IMR-90 (cell line): ENCODE results near the gene COG7. TPM values are rescaled to one million over a fixed set of nuclear protein-coding genes. Genes with fewer than 3 reads are reported as not detected.
"Not testable (repeated sequence)": the region's sequence is repeated elsewhere in the genome, so short reads cannot be mapped to it uniquely, and the experiment has no call there.

Experiments used
- ATAC-seq: fragments of 200-7000 bp; cut with Tn5 transposase; 2 replicates; pipeline ENCODE4 v1.9.1; 2020; ENCODE audit warnings: low read depth, mild to moderate bottlenecking, moderate library complexity
- BruUV-seq: library from RNA; stranded (reverse); fragments of 400-500 nt; replicated peaks from 2 replicates; lab custom pipeline; 2021; lab: Mats Ljungman, UMichigan
- CTCF ChIA-PET: fragments of 300-600 bp; formaldehyde crosslinking; extraction: SDS; loops from one replicate; lab custom pipeline; 2021; ENCODE audit warnings: antibody characterized with exemption; lab: Yijun Ruan, JAX
- POLR2A ChIA-PET: fragments of 300-600 bp; sonication (Branson Sonifier 250); formaldehyde crosslinking; loops from one replicate; lab custom pipeline; 2022; ENCODE audit warnings: antibody characterized with exemption; ENCODE audit not compliant: unreplicated experiment; lab: Charles Lee
- DNase-seq: peaks from one replicate; pipeline ENCODE4 v3.0.0; 2013
- H2AFZ ChIP-seq: replicated peaks from 2 replicates; pipeline ENCODE3; 2013; ENCODE audit warnings: low read length, mild to moderate bottlenecking; ENCODE audit not compliant: poor library complexity
- H2AK5ac ChIP-seq: 2 replicates; pipeline ENCODE4 v1.6.1; 2013; ENCODE audit warnings: low read depth, low read length, inconsistent platforms
- H2AK9ac ChIP-seq: replicated peaks from 2 replicates; pipeline ENCODE3; 2013; ENCODE audit warnings: mild to moderate bottlenecking, low read depth, low read length, moderate library complexity; ENCODE audit not compliant: poor library complexity
- H2BK120ac ChIP-seq: 2 replicates; pipeline ENCODE4 v1.6.1; 2013; ENCODE audit warnings: low read depth, low read length, inconsistent platforms
- H2BK15ac ChIP-seq: 3 replicates; pipeline ENCODE4 v1.6.1; 2013; ENCODE audit warnings: low read depth, low read length, inconsistent platforms
- H2BK20ac ChIP-seq: 2 replicates; pipeline ENCODE4 v1.6.1; 2013; ENCODE audit warnings: low read depth, mild to moderate bottlenecking, inconsistent platforms, low read length, moderate library complexity
- H2BK5ac ChIP-seq: 2 replicates; pipeline ENCODE4 v1.6.1; 2013; ENCODE audit warnings: mild to moderate bottlenecking, low read depth, low read length, inconsistent platforms; ENCODE audit not compliant: poor library complexity, severe bottlenecking
- H3K14ac ChIP-seq: replicated peaks from 2 replicates; pipeline ENCODE4 v1.6.1; 2013; ENCODE audit warnings: low read depth, low read length, inconsistent platforms
- H3K18ac ChIP-seq: 2 replicates; pipeline ENCODE4 v1.6.1; 2013; ENCODE audit warnings: low read depth, low read length, control low read depth
- H3K23ac ChIP-seq: 2 replicates; pipeline ENCODE4 v1.6.1; 2013; ENCODE audit warnings: low read depth, low read length, inconsistent platforms
- H3K27ac ChIP-seq: 2 replicates; pipeline ENCODE4 v1.5.1; 2013; ENCODE audit warnings: mild to moderate bottlenecking, control low read depth, low read length; ENCODE audit not compliant: insufficient read depth
- H3K27me3 ChIP-seq: 2 replicates; pipeline ENCODE4 v1.6.1; 2013; ENCODE audit warnings: low read length; ENCODE audit not compliant: control insufficient read depth, insufficient read depth
- H3K36me3 ChIP-seq: 2 replicates; pipeline ENCODE4 v1.6.1; 2013; ENCODE audit warnings: low read length, mixed read lengths; ENCODE audit not compliant: control insufficient read depth, insufficient read depth
- H3K4ac ChIP-seq: 2 replicates; pipeline ENCODE4 v1.6.1; 2013; ENCODE audit warnings: low read depth, low read length, inconsistent platforms
- H3K4me1 ChIP-seq: 2 replicates; pipeline ENCODE4 v1.6.1; 2013; ENCODE audit warnings: low read length, mixed read lengths; ENCODE audit not compliant: control insufficient read depth, insufficient read depth
- H3K4me2 ChIP-seq: 2 replicates; pipeline ENCODE4 v1.6.1; 2013; ENCODE audit warnings: low read depth, mild to moderate bottlenecking, control low read depth, low read length, moderate library complexity
- H3K4me3 ChIP-seq: 2 replicates; pipeline ENCODE4 v1.5.1; 2013; ENCODE audit warnings: low read depth, mild to moderate bottlenecking, control low read depth, low read length, moderate library complexity; ENCODE audit not compliant: insufficient read depth
- H3K56ac ChIP-seq: 2 replicates; pipeline ENCODE4 v1.6.1; 2013; ENCODE audit warnings: low read length, inconsistent platforms; ENCODE audit not compliant: insufficient read depth; ENCODE audit errors: extremely low read depth
- H3K79me1 ChIP-seq, 2 experiments: 2 replicates each; pipeline ENCODE4 v1.6.1; 2013; ENCODE audit warnings: low read length in 2 of 2, inconsistent platforms in 1 of 2, low read depth in 1 of 2
- H3K9ac ChIP-seq: 2 replicates; pipeline ENCODE4 v1.6.1; 2013; ENCODE audit warnings: low read depth, low read length, control low read depth
- H3K9me1 ChIP-seq: 2 replicates; pipeline ENCODE4 v1.6.1; 2013; ENCODE audit warnings: low read length, inconsistent platforms; ENCODE audit not compliant: insufficient read depth
- H3K9me3 ChIP-seq: 2 replicates; pipeline ENCODE4 v1.6.1; 2013; ENCODE audit warnings: low read length; ENCODE audit not compliant: control insufficient read depth, insufficient read depth
- H4K20me1 ChIP-seq: 2 replicates; pipeline ENCODE4 v1.6.1; 2013; ENCODE audit warnings: low read length, inconsistent platforms; ENCODE audit not compliant: insufficient read depth
- H4K5ac ChIP-seq: 2 replicates; pipeline ENCODE4 v1.6.1; 2013; ENCODE audit warnings: mild to moderate bottlenecking, low read depth, low read length, control low read depth
- H4K8ac ChIP-seq, 2 experiments: 2 replicates each; pipeline ENCODE4 v1.6.1; 2013; ENCODE audit warnings: low read depth in 2 of 2, low read length in 2 of 2, control low read depth in 1 of 2, inconsistent platforms in 1 of 2
- H4K91ac ChIP-seq: 2 replicates; pipeline ENCODE4 v1.6.1; 2013; ENCODE audit warnings: low read depth, low read length, inconsistent platforms; ENCODE audit not compliant: insufficient read depth
- WGBS, 2 experiments: methylation state at CpG; one replicate each; pipeline versions ENCODE4 v1.1.5 to v1.1.7; 2013; ENCODE audit warnings: missing lambda C conversion rate in 2 of 2; ENCODE audit not compliant: insufficient read length in 1 of 2; ENCODE audit errors: extremely low coverage in 2 of 2; 5-methylcytosine and 5-hydroxymethylcytosine counted together
- dilution Hi-C: fragments of 300-500 bp; cut with HindIII; formaldehyde crosslinking; loops from one replicate; pipeline ENCODE4 v1.14.3; 2018; ENCODE audit warnings: low sequenced_read_pairs; ENCODE audit not compliant: unreplicated experiment
- in situ Hi-C: fragments of 300-500 bp; cut with MboI; formaldehyde crosslinking; loops from 3 replicates; pipeline ENCODE4 v1.14.3; 2019; ENCODE audit warnings: low sequenced_read_pairs, inconsistent platforms, mixed read lengths
- intact Hi-C: fragments of 100-400 bp; cut with micrococcal nuclease; formaldehyde crosslinking; loops from 2 replicates; pipeline ENCODE4 v1.10.0; 2022
- polyA plus RNA-seq, 3 experiments: library from polyadenylated mRNA; depleted of rRNA; stranded (reverse); fragments of >200 nt; gene quantifications; 2 replicates each; pipeline ENCODE4 v1.2.3, GENCODE V29; 2012; ENCODE audit warnings: low replicate concordance in 1 of 3
- total RNA-seq: library from RNA; depleted of rRNA; stranded (reverse); fragments of >200 nt; gene quantifications from 2 replicates; pipeline ENCODE4 v1.2.3, GENCODE V29; 2012

Gene COG7
- total and polyA plus RNA-seq, 2 of the 4 experiments (the other 2 are of a cell fraction): 28.5 to 43.7 TPM

DNA sequence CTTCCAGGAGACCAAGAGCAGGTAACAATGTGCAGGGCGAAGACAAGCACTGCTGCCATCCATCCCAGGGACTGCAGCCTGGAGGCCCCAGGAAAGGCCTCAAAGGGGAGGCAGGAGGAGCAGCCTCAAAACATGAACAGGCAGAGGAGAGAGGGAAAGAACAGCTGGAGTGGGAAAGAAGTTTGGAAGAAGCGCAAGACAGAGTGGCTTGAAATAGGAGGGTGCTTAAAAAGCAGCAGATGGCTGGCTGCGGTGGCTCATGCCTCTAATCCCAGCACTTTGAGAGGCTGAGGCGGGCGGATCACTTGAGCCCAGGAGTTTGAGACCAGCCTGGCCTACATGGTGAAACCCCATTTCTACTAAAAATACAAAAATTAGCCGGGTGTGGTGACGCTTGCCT, 52.5 kb downstream of the COG7 start:
- H4K91ac ChIP-seq, ATAC-seq, H2BK120ac ChIP-seq, H4K5ac ChIP-seq, H2AK5ac ChIP-seq, H3K27ac ChIP-seq, H3K18ac ChIP-seq, H3K23ac ChIP-seq, H3K14ac ChIP-seq, BruUV-seq, H3K4me3 ChIP-seq, H2AFZ ChIP-seq, H3K9me3 ChIP-seq, H2AK9ac ChIP-seq, H3K4me2 ChIP-seq, in situ Hi-C loops, H2BK20ac ChIP-seq, H3K4ac ChIP-seq, intact Hi-C loops, H3K4me1 ChIP-seq, H3K27me3 ChIP-seq, H3K9me1 ChIP-seq, CTCF ChIA-PET, H2BK15ac ChIP-seq, H2BK5ac ChIP-seq, H4K20me1 ChIP-seq, H4K8ac ChIP-seq, H3K79me1 ChIP-seq, dilution Hi-C loops, H3K9ac ChIP-seq, DNase-seq, H3K56ac ChIP-seq, POLR2A ChIA-PET: not testable (repeated sequence)
- 83% methylated on average over 2 of the region's 7 CpGs; no CpG with 5 or more reads in 1 of the 2 experiments for WGBS, 2 experiments
- H3K36me3 ChIP-seq: peaks cover 57% of the 10 kb centered on the region
